ENCODE results near the gene RPL18A.
A peak's percentile ranks its signal among the peaks of the same experiment; 100 is the strongest.

RPL18A gene

DNA sequence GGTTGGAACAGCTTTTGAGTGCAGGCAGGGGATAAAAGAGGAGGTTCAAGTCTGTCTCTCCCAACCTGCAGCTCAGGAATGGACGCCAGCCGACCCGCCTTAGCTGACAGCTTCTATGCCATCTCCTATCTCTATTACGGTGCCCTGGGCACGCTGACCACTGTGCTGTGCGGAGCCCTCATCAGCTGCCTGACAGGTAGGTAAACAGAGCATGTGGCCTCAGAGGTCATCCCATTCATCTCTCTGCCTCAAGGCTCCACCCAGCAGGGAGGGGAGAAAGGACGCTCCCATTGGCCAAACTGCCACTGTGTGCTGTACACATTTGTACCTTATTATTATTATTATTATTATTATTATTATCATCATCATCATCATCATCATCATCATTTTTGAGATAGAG lies 28.6 kb downstream of the RPL18A start:
- no peak overlapping the region for H2BK12ac ChIP-seq (ENCODE audit: low read length in 2 of 2)
- no peak overlapping the region for H3K4ac ChIP-seq (ENCODE audit: low read depth in 1 of 2, low read length in 2 of 2)
- 83% methylated on average over 6 of the region's 7 CpGs for WGBS

DNA sequence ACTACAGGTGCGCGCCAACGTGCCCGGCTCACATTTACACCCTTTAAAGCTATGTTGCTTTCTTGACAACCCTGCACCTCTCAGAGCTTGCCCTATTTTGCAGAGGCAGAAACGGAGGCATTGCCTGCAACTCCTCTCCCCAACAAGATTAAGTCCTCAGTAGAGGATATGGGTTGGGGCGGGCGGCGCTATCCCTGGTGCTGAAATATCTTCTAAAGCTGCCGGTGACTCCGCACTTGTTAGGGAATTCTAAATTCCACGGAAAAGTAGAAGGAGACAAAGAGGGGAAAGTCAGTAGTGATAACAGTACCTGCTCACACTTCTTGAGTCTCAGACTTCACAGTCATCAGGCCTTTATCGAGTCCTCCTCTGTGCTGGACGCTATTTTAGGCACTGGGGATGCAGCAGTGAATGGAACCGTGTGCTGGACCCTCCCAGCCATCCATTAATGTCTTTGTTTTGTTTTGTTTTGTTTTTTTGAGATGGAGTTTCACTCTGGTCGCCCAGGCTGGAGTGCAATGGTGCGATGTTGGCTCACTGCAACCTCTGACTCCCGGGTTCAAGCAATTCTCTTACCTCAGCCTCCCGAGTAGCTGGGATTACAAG lies 30.0 kb downstream of the RPL18A start:
- 32% methylated on average over 14 of the region's 18 CpGs for whole genome bisulfite sequencing
- Histone ChIP-seq H3K4me3 (ENCODE audit: insufficient read depth in 1 of 2, low read depth in 1 of 2, low read length in 2 of 2) (no peak overlapping the region), H3K79me1 (replicated peaks; ENCODE audit: low read length, poor library complexity, severe bottlenecking) (no peaks in the 10 kb centered on the region), H3K9ac (ENCODE audit: low read length) (no peak overlapping the region), H3K27ac (ENCODE audit: low read length, poor library complexity, severe bottlenecking) (no peak overlapping the region), H2BK120ac (ENCODE audit: low read depth, low read length) (no peak overlapping the region), H3K4me2 (ENCODE audit: low read length, poor library complexity, severe bottlenecking) (no peak overlapping the region), H2AK5ac (ENCODE audit: low read length, severe bottlenecking) (no peak overlapping the region), H3K27me3 (ENCODE audit: control insufficient read depth in 1 of 2, insufficient read depth in 1 of 2, low read length in 2 of 2) (peaks cover 11 to 39% of the 10 kb centered on the region in 2 experiments), H3K36me3 (ENCODE audit: control insufficient read depth in 1 of 2, insufficient read depth in 2 of 2, low read depth in 1 of 2, low read length in 2 of 2) (no peaks in the 10 kb centered on the region), H2BK5ac (ENCODE audit: low read depth, low read length, poor library complexity, severe bottlenecking) (no peak overlapping the region), H3K23ac (ENCODE audit: low read length in 2 of 2) (no peak overlapping the region), H3K18ac (ENCODE audit: low read depth in 1 of 2, low read length in 2 of 2) (no peak overlapping the region), H3K4me1 (ENCODE audit: control insufficient read depth, insufficient read depth, low read depth, low read length) (no peaks in the 10 kb centered on the region), H2BK15ac (ENCODE audit: low read depth, poor library complexity, severe bottlenecking) (no peak overlapping the region), H2BK12ac (ENCODE audit: low read length in 2 of 2) (no peak overlapping the region), H3K4ac (ENCODE audit: low read depth in 1 of 2, low read length in 2 of 2) (no peak overlapping the region), H3K9me3 (ENCODE audit: control insufficient read depth, low read length) (no peaks in the 10 kb centered on the region), H2AFZ (ENCODE audit: low read depth, low read length) (peak overlapping the region; percentile 0), H4K91ac (ENCODE audit: low read length) (no peak overlapping the region), H3K14ac (ENCODE audit: low read length in 2 of 2) (no peak overlapping the region), H4K8ac (ENCODE audit: low read length) (no peak overlapping the region)
- peak; percentile 59 for DNase-seq

More for the DNA sequence above, 28.6 kb downstream of the RPL18A start:
- Histone ChIP-seq H3K9me3 (ENCODE audit: control insufficient read depth, low read length) (no peaks in the 10 kb centered on the region), H2BK15ac (ENCODE audit: low read depth, poor library complexity, severe bottlenecking) (no peak overlapping the region), H2BK120ac (ENCODE audit: low read depth, low read length) (no peak overlapping the region), H3K36me3 (ENCODE audit: control insufficient read depth in 1 of 2, insufficient read depth in 2 of 2, low read depth in 1 of 2, low read length in 2 of 2) (no peaks in the 10 kb centered on the region), H3K27me3 (ENCODE audit: control insufficient read depth in 1 of 2, insufficient read depth in 1 of 2, low read length in 2 of 2) (peaks cover 8 to 35% of the 10 kb centered on the region in 2 experiments), H3K9ac (ENCODE audit: low read length) (no peak overlapping the region), H3K18ac (ENCODE audit: low read depth in 1 of 2, low read length in 2 of 2) (no peak overlapping the region), H2BK5ac (ENCODE audit: low read depth, low read length, poor library complexity, severe bottlenecking) (no peak overlapping the region), H4K91ac (ENCODE audit: low read length) (no peak overlapping the region), H2AFZ (ENCODE audit: low read depth, low read length) (no peak overlapping the region), H3K27ac (ENCODE audit: low read length, poor library complexity, severe bottlenecking) (no peak overlapping the region), H3K4me1 (ENCODE audit: control insufficient read depth, insufficient read depth, low read depth, low read length) (no peaks in the 10 kb centered on the region), H3K23ac (ENCODE audit: low read length in 2 of 2) (no peak overlapping the region), H3K79me1 (replicated peaks; ENCODE audit: low read length, poor library complexity, severe bottlenecking) (no peaks in the 10 kb centered on the region), H4K8ac (ENCODE audit: low read length) (no peak overlapping the region), H3K4me2 (ENCODE audit: low read length, poor library complexity, severe bottlenecking) (no peak overlapping the region), H3K14ac (ENCODE audit: low read length in 2 of 2) (no peak overlapping the region), H2AK5ac (ENCODE audit: low read length, severe bottlenecking) (no peak overlapping the region), H3K4me3 (ENCODE audit: insufficient read depth in 1 of 2, low read depth in 1 of 2, low read length in 2 of 2) (no peak overlapping the region)
- no peak for DNase-seq

GRCh38 chr19:17893766-17894165 lies 34.1 kb downstream of the RPL18A start:
- H3K27me3 ChIP-seq (ENCODE audit: control insufficient read depth in 1 of 2, insufficient read depth in 1 of 2, low read length in 2 of 2) = peaks cover 12 to 48% of the 10 kb centered on the region in 2 experiments
- no peak overlapping the region for H2BK5ac ChIP-seq (ENCODE audit: low read depth, low read length, poor library complexity, severe bottlenecking)
- no peaks in the 10 kb centered on the region for H3K4me1 ChIP-seq (ENCODE audit: control insufficient read depth, insufficient read depth, low read depth, low read length)
- no peak overlapping the region for H3K4me3 ChIP-seq (ENCODE audit: insufficient read depth in 1 of 2, low read depth in 1 of 2, low read length in 2 of 2)
- H2AFZ ChIP-seq (ENCODE audit: low read depth, low read length) = no peak overlapping the region
- H3K18ac ChIP-seq (ENCODE audit: low read depth in 1 of 2, low read length in 2 of 2) = no peak overlapping the region
- H4K91ac ChIP-seq (ENCODE audit: low read length) = no peak overlapping the region
- no peak overlapping the region for H2BK120ac ChIP-seq (ENCODE audit: low read depth, low read length)
- WGBS = 83% methylated on average over 9 of the region's 9 CpGs
- no peak overlapping the region for H3K4me2 ChIP-seq (ENCODE audit: low read length, poor library complexity, severe bottlenecking)
- H3K9me3 ChIP-seq (ENCODE audit: control insufficient read depth, low read length) = no peaks in the 10 kb centered on the region
- DNase-seq = no peak
- H2AK5ac ChIP-seq (ENCODE audit: low read length, severe bottlenecking) = no peak overlapping the region
- H3K23ac ChIP-seq (ENCODE audit: low read length in 2 of 2) = no peak overlapping the region
- H3K79me1 ChIP-seq (replicated peaks; ENCODE audit: low read length, poor library complexity, severe bottlenecking) = no peaks in the 10 kb centered on the region
- H3K27ac ChIP-seq (ENCODE audit: low read length, poor library complexity, severe bottlenecking) = no peak overlapping the region
- H2BK12ac ChIP-seq (ENCODE audit: low read length in 2 of 2) = no peak overlapping the region
- no peak overlapping the region for H3K4ac ChIP-seq (ENCODE audit: low read depth in 1 of 2, low read length in 2 of 2)
- no peak overlapping the region for H2BK15ac ChIP-seq (ENCODE audit: low read depth, poor library complexity, severe bottlenecking)
- H3K14ac ChIP-seq (ENCODE audit: low read length in 2 of 2) = no peak overlapping the region
- H3K9ac ChIP-seq (ENCODE audit: low read length) = no peak overlapping the region
- no peaks in the 10 kb centered on the region for H3K36me3 ChIP-seq (ENCODE audit: control insufficient read depth in 1 of 2, insufficient read depth in 2 of 2, low read depth in 1 of 2, low read length in 2 of 2)
- H4K8ac ChIP-seq (ENCODE audit: low read length) = no peak overlapping the region

DNA sequence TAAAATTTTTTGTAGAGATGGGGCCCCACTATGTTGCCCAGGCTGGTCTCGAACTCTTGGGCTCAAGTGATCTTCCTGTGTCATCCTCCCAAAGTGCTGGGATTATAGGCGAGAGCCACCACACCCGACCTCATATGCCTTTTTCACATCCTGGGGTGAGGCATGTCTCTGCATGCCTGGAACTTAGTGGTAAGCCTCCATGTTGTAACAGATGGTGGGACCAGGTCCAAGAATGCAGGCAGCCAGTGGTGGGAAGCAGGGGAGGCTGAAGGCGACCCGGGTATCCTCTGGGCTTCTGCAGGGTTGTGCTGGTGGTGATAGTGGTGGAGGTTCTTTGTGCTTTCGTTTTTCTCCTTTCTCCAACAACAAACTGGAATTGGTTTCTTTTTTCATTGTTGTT lies 43.0 kb downstream of the RPL18A start:
- Histone ChIP-seq H2AFZ (ENCODE audit: low read depth, low read length) (no peak overlapping the region), H3K18ac (ENCODE audit: low read depth in 1 of 2, low read length in 2 of 2) (no peak overlapping the region), H2BK15ac (ENCODE audit: low read depth, poor library complexity, severe bottlenecking) (no peak overlapping the region), H3K4me3 (ENCODE audit: insufficient read depth in 1 of 2, low read depth in 1 of 2, low read length in 2 of 2) (no peak overlapping the region), H2BK5ac (ENCODE audit: low read depth, low read length, poor library complexity, severe bottlenecking) (no peak overlapping the region), H3K27ac (ENCODE audit: low read length, poor library complexity, severe bottlenecking) (no peak overlapping the region), H3K9me3 (ENCODE audit: control insufficient read depth, low read length) (peaks cover 1% of the 10 kb centered on the region), H4K91ac (ENCODE audit: low read length) (no peak overlapping the region), H3K9ac (ENCODE audit: low read length) (no peak overlapping the region), H3K4me2 (ENCODE audit: low read length, poor library complexity, severe bottlenecking) (no peak overlapping the region), H3K4ac (ENCODE audit: low read depth in 1 of 2, low read length in 2 of 2) (no peak overlapping the region), H2AK5ac (ENCODE audit: low read length, severe bottlenecking) (no peak overlapping the region), H3K36me3 (ENCODE audit: control insufficient read depth in 1 of 2, insufficient read depth in 2 of 2, low read depth in 1 of 2, low read length in 2 of 2) (no peaks in the 10 kb centered on the region), H2BK120ac (ENCODE audit: low read depth, low read length) (no peak overlapping the region), H4K8ac (ENCODE audit: low read length) (no peak overlapping the region), H3K23ac (ENCODE audit: low read length in 2 of 2) (no peak overlapping the region), H3K27me3 (ENCODE audit: control insufficient read depth in 1 of 2, insufficient read depth in 1 of 2, low read length in 2 of 2) (peaks cover 0 to 8% of the 10 kb centered on the region in 2 experiments), H3K4me1 (ENCODE audit: control insufficient read depth, insufficient read depth, low read depth, low read length) (peaks cover 2% of the 10 kb centered on the region), H3K14ac (ENCODE audit: low read length in 2 of 2) (no peak overlapping the region), H3K79me1 (replicated peaks; ENCODE audit: low read length, poor library complexity, severe bottlenecking) (no peaks in the 10 kb centered on the region), H2BK12ac (ENCODE audit: low read length in 2 of 2) (no peak overlapping the region)
- DNase-seq = peak; percentile 24
- WGBS = 80% methylated on average over 5 of the region's 6 CpGs
